GM12878 (cell line): Measurements from ENCODE around the gene RTCA. TPM values are rescaled to one million over a fixed set of nuclear protein-coding genes. Genes with fewer than 3 reads are reported as not detected.
"Not testable (repeated sequence)": the region's sequence is repeated elsewhere in the genome, so short reads cannot be mapped to it uniquely, and the experiment has no call there.

Source experiments
- ATAC-seq: fragments of 200-7000 bp; cut with Tn5 transposase; 3 replicates; pipeline ENCODE4 v1.9.1; 2020; ENCODE audit warnings: mild to moderate bottlenecking, moderate library complexity
- BruUV-seq: library from RNA; stranded (reverse); fragments of 400-500 nt; replicated peaks from 2 replicates; lab custom pipeline; 2021; lab: Mats Ljungman, UMichigan
- CTCF ChIA-PET: fragments of 300-600 bp; sonication (Branson Sonifier 250); formaldehyde crosslinking; extraction: SDS; loops from one replicate; lab custom pipeline; 2021; ENCODE audit warnings: inconsistent platforms; lab: Yijun Ruan, JAX
- POLR2A ChIA-PET: fragments of 350-600 bp; formaldehyde crosslinking; extraction: SDS; loops from one replicate; lab custom pipeline; 2021; ENCODE audit warnings: inconsistent platforms; lab: Charles Lee
- RAD21 ChIA-PET: fragments of 300-600 bp; sonication (Branson Sonifier 250); formaldehyde crosslinking; loops from one replicate; lab custom pipeline; 2023; ENCODE audit warnings: antibody characterized with exemption; ENCODE audit not compliant: unreplicated experiment; lab: Charles Lee
- SMC1A ChIA-PET: fragments of 300-600 bp; sonication (Branson Sonifier 250); formaldehyde crosslinking; loops from one replicate; lab custom pipeline; 2023; ENCODE audit not compliant: unreplicated experiment, uncharacterized antibody; lab: Charles Lee
- DNase-seq: peaks from one replicate; pipeline ENCODE4 v3.0.0-alpha.2; 2011; ENCODE audit warnings: low read depth, low spot score
- FAIRE-seq: peaks from 3 replicates; lab custom pipeline; 2011; peaks lifted over from hg19 to GRCh38; lab: Jason Lieb, UNC
- H2AFZ ChIP-seq: 2 replicates; pipeline ENCODE4 v1.6.0; 2011; ENCODE audit warnings: low read depth, low read length, control low read depth; ENCODE audit not compliant: control insufficient read depth
- H3K27ac ChIP-seq: 2 replicates; pipeline ENCODE4 v1.5.1; 2011; ENCODE audit warnings: control low read depth; ENCODE audit not compliant: control insufficient read depth, insufficient read depth
- H3K27me3 ChIP-seq, 2 experiments: replicated peaks in 1 of 2; 2 replicates each; pipeline versions ENCODE4 v1.6.0 to v1.6.1; 2011; ENCODE audit warnings: low read length in 1 of 2; ENCODE audit not compliant: control insufficient read depth in 2 of 2, insufficient read depth in 2 of 2
- H3K36me3 ChIP-seq, 2 experiments: 2 replicates each; pipeline ENCODE4 v1.5.1; 2011; ENCODE audit warnings: low read length in 1 of 2; ENCODE audit not compliant: control insufficient read depth in 2 of 2, insufficient read depth in 2 of 2
- H3K4me1 ChIP-seq: 2 replicates; pipeline ENCODE4 v1.6.1; 2011; ENCODE audit warnings: mild to moderate bottlenecking, low read length, moderate library complexity, mixed read lengths; ENCODE audit not compliant: control insufficient read depth, insufficient read depth
- H3K4me2 ChIP-seq: 2 replicates; pipeline ENCODE4 v1.6.0; 2011; ENCODE audit warnings: control low read depth; ENCODE audit not compliant: control insufficient read depth, insufficient read depth
- H3K4me3 ChIP-seq: fragments of 200-600 bp; sonication (generic); 2 replicates; pipeline ENCODE4 v1.5.1; 2016
- H3K79me2 ChIP-seq: 2 replicates; pipeline ENCODE4 v1.6.0; 2011; ENCODE audit warnings: low read length; ENCODE audit not compliant: control insufficient read depth, insufficient read depth
- H3K9ac ChIP-seq: 2 replicates; pipeline ENCODE4 v1.8.0; 2011; ENCODE audit warnings: low read length, control low read depth, mixed read lengths; ENCODE audit not compliant: control insufficient read depth, insufficient read depth
- H3K9me3 ChIP-seq: replicated peaks from 3 replicates; pipeline ENCODE4 v1.5.1; 2011; ENCODE audit warnings: mild to moderate bottlenecking, low read length; ENCODE audit not compliant: control insufficient read depth, insufficient read depth
- H4K20me1 ChIP-seq: 2 replicates; pipeline ENCODE4 v1.6.0; 2011; ENCODE audit not compliant: control insufficient read depth, insufficient read depth
- WGBS: methylation state at CpG from one replicate; pipeline ENCODE4 v1.1.6; 2016; ENCODE audit warnings: low lambda C conversion rate; ENCODE audit not compliant: insufficient replicate concordance, insufficient coverage; ENCODE audit errors: missing lambda C conversion rate; 5-methylcytosine and 5-hydroxymethylcytosine counted together
- in situ Hi-C: fragments of 300-500 bp; cut with MboI; formaldehyde crosslinking; loops from 9 replicates; pipeline ENCODE4 v1.14.3; 2018; ENCODE audit warnings: mixed read lengths
- intact Hi-C: fragments of 100-400 bp; cut with micrococcal nuclease; formaldehyde crosslinking; loops from one replicate; pipeline ENCODE4 v1.14.2; 2022; ENCODE audit not compliant: unreplicated experiment
- polyA plus RNA-seq, 11 experiments: library from polyadenylated mRNA; depleted of rRNA in 4 of 11; unstranded in 6 of 11; stranded (reverse) in 5 of 11; fragments of >200 nt; fragmentation: Nextera tagmentation in 4 of 11; fragmentation: Illumina TruSeq in 1 of 11; extraction: Ambion mirVana in 4 of 11; extraction: Trizol in 1 of 11; gene quantifications; 1 replicate in 1 of 11; 2 replicates in 10 of 11; pipeline versions ENCODE4 v1.2.1 to v1.2.3, GENCODE V29; 2011 to 2016; ENCODE audit warnings: inconsistent platforms in 2 of 11, missing spikeins in 2 of 11, low read depth in 1 of 11
- total RNA-seq, 4 experiments: library from RNA; depleted of rRNA in 3 of 4; stranded (reverse); fragments of >200 nt in 3 of 4; fragmentation: Illumina TruSeq in 1 of 4; extraction: Trizol in 1 of 4; gene quantifications; 2 replicates each; pipeline versions ENCODE4 v1.2.1 to v1.2.3, GENCODE V29; 2013 to 2021

The RTCA gene
- total and polyA plus RNA-seq, 10 of the 15 experiments (the other 5 are each of a cell fraction or from before 2014, with no cell fraction given): 10.3 to 63.5 (median 37.3) TPM

DNA sequence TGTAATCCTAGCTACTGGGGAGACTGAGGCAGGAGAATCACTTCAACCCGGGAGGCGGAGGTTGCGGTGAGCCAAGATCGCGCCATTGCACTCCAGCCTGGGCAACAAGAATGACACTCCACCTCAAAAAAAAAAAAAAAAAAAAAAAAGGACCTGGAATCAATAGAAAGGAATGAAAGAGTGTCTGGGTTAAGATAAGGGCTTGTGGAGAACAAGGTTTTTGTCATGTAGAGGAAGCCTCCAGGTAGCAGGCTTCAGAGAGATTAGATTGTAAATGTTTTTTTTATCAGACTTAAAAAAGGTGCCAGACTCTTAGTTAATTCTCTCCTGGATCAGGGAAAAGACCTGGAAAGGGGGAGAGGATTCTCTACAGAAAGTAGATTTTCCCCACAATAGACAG lies 71.9 kb downstream of the RTCA start:
- H3K79me2 ChIP-seq, H3K9me3 ChIP-seq, FAIRE-seq, BruUV-seq, CTCF ChIA-PET, H3K27ac ChIP-seq, H3K27me3 ChIP-seq, H3K4me3 ChIP-seq, RAD21 ChIA-PET, H3K36me3 ChIP-seq, H3K4me1 ChIP-seq, H3K9ac ChIP-seq, intact Hi-C loops, POLR2A ChIA-PET, H2AFZ ChIP-seq, in situ Hi-C loops, DNase-seq, H3K4me2 ChIP-seq, ATAC-seq, H4K20me1 ChIP-seq: not testable (repeated sequence)
- SMC1A ChIA-PET: interaction anchor here (0.5 kb wide), 1 partner anchor 11 kb away, joined by 3 read pairs; no protein-coding TSS in a partner anchor
- 95% methylated on average over 3 of the region's 5 CpGs for WGBS

DNA sequence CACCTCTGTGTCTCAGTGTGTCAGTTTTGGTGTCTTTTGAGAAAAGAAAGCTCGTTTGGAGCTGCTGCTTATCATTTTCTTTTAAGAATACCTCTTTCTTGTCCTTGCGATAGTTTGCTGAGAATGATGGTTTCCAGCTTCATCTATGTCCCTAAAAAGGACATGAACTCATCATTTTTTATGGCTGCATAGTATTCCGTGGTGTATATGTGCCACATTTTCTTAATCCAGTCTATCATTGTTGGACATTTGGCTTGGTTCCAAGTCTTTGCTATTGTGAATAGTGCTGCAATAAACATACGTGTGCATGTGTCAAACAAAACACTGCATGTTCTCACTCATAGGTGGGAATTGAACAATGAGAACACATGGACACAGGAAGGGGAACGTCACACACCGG lies 73.7 kb downstream of the RTCA start:
- H3K27ac ChIP-seq, FAIRE-seq, H3K4me3 ChIP-seq, BruUV-seq, H3K4me1 ChIP-seq, H3K9ac ChIP-seq, CTCF ChIA-PET, H3K4me2 ChIP-seq, H3K36me3 ChIP-seq, intact Hi-C loops, H3K9me3 ChIP-seq, H3K79me2 ChIP-seq, in situ Hi-C loops, ATAC-seq, H2AFZ ChIP-seq, H3K27me3 ChIP-seq, DNase-seq, SMC1A ChIA-PET, RAD21 ChIA-PET, H4K20me1 ChIP-seq: not testable (repeated sequence)
- 66% methylated on average over 6 of the region's 6 CpGs for WGBS
- POLR2A ChIA-PET: interaction anchor here (0.5 kb wide), 1 partner anchor 650 kb away, joined by 3 read pairs; no protein-coding TSS in a partner anchor
